ENCODE results near the gene RCE1.
A peak's percentile ranks its signal among the peaks of the same experiment; 100 is the strongest.

The RCE1 gene

DNA sequence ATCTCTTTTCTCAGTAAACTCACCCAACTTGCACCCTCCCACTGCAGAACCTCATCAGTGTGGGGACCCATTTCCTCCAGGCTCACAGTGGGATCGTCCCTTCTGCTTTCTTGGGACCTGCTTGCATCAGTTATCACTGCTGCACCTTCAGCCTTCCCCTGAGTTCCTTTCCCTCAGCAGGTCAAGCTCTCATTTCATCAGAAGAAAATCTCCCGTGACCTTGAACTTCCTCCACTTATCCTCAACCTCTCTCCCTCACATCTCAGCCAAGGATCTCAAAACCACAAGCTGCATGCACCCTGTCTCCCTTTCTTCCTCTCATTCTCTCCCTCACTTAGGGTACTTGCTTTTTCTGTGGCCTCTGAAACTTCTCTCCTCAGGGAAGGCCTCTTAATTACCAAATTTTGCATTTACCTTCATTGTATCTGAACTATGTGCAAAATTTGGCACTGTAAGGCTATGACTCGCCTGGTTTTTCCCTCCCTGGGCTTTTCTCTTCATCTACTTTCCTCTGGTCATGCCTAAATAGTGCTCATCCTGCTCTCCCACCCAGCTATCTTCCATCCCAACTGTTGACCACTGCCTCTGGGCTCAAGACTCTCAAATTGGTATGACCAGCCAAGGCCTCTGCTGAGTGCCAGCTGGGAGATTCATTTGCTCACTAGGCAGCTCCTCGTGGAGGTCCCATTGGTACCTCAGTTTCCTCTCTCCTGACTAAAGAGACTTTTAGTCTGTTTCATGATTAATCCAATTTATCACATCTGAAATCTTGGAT, 2.7 kb upstream of the RCE1 start:
- TF ChIP-seq, protein P1, sequence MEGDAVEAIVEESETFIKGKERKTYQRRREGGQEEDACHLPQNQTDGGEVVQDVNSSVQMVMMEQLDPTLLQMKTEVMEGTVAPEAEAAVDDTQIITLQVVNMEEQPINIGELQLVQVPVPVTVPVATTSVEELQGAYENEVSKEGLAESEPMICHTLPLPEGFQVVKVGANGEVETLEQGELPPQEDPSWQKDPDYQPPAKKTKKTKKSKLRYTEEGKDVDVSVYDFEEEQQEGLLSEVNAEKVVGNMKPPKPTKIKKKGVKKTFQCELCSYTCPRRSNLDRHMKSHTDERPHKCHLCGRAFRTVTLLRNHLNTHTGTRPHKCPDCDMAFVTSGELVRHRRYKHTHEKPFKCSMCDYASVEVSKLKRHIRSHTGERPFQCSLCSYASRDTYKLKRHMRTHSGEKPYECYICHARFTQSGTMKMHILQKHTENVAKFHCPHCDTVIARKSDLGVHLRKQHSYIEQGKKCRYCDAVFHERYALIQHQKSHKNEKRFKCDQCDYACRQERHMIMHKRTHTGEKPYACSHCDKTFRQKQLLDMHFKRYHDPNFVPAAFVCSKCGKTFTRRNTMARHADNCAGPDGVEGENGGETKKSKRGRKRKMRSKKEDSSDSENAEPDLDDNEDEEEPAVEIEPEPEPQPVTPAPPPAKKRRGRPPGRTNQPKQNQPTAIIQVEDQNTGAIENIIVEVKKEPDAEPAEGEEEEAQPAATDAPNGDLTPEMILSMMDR (IDR thresholded peaks at IDR 0.05; ENCODE audit: extremely low read depth, missing control alignments): no peak
- DNase-seq (ENCODE audit: low spot score): no peak

DNA sequence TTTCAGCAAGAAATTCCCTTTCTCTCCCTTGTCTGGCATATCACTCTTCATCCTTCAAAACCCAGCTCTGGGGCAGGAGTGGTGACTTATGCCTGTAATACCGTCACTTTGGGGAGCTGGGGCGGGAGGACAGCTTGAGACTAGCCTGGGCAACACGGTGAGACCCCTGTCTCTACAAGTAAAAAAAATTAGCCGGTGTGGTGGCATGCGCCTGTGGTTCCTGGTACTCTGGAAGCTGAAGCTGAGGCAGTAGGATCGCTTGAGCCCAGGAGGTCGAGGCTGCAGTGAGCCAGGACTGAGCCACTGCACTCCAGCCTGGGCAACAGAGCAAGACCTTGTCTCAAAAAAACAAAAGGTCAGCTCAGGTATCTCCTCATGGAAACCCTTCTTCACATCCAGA, 1.4 kb upstream of the RCE1 start:
- TF ChIP-seq, protein P1 (IDR thresholded peaks at IDR 0.05; ENCODE audit: extremely low read depth, missing control alignments): no peak
- DNase-seq (ENCODE audit: low spot score): no peak

DNA sequence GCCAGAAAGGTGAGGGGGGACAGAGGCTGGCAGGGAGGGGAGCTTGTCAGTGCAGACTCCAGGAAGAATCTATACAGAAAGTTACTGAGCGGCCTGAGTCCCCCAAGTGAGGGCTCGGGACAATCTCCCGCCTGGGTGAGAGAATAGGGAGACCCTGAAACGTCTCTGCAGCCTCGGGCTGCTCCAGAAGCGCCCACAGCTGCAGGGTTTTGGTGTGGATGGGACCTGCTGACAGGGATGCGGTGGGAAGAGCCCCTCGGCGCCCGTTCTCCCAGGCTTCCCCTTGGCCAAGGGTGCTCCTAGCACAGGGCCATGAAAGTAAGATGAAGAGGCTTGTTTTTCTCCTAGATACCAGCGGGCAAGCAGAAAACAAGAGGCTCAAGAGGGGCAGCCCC, 743 bp upstream of the RCE1 start:
- peak; percentile 28 for DNase-seq (ENCODE audit: low spot score)
- TF ChIP-seq, protein P1 (IDR thresholded peaks at IDR 0.05; ENCODE audit: extremely low read depth, missing control alignments): no peak

DNA sequence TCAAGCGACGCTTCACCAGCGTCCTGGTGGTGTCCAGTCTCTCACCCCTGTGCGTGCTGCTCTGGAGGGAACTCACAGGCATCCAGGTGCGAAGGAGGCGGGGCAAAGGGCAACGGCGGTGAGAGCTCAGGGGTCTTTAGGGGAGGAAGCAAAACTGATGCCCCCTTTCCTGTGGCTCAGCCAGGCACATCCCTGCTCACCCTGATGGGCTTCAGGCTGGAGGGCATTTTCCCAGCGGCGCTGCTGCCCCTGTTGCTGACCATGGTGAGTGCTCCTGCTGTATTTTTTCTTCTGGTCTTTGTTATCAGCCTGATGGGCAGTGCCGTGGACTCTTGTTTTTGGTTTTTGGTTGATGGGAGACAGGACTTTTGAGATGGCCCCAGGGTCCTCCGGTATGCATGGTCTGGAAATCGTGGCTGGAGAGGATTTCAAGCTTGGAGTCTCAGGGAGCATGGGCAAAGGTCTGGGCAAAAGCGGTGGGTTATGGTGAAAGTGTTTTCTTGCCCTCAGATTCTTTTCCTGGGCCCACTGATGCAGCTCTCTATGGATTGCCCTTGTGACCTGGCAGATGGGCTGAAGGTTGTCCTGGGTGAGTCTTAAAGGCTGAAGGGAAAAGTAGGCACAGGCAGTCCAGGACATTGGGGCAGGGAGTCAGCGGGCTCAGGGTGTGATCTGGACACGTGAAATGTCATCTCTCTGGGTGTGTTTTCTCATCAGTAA, 695 bp downstream of the RCE1 start:
- TF ChIP-seq, protein P1 (IDR thresholded peaks at IDR 0.05; ENCODE audit: extremely low read depth, missing control alignments): no peak
- DNase-seq (ENCODE audit: low spot score): no peak

DNA sequence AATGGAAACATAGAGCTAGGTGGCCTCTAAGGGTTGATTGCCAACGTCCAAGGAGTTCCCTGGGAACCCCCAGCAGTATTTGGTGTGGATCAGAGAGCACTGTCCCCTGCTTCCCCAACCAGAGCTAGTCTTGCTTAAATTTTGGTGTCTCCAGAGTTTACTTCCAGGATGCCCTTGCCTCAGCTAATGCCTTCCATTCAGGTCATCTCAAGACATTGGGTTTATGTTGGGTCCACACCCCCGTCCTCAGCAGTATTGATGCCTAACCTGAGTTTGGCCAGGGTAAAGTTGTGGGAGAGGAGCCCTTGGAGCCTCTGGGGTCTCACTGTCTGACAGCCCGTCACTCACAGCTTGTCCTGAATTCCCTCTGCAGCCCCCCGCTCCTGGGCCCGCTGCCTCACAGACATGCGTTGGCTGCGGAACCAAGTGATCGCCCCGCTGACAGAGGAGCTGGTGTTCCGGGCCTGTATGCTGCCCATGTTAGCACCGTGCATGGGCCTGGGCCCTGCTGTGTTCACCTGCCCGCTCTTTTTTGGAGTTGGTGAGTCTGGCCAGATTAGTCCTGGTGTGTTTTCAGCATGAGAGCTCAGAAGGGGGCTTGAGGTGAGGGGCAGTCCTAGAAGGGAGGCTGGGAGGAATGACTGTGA, 1.4 kb downstream of the RCE1 start:
- DNase-seq (ENCODE audit: low spot score): no peak
- TF ChIP-seq, protein P1 (IDR thresholded peaks at IDR 0.05; ENCODE audit: extremely low read depth, missing control alignments): no peak

DNA sequence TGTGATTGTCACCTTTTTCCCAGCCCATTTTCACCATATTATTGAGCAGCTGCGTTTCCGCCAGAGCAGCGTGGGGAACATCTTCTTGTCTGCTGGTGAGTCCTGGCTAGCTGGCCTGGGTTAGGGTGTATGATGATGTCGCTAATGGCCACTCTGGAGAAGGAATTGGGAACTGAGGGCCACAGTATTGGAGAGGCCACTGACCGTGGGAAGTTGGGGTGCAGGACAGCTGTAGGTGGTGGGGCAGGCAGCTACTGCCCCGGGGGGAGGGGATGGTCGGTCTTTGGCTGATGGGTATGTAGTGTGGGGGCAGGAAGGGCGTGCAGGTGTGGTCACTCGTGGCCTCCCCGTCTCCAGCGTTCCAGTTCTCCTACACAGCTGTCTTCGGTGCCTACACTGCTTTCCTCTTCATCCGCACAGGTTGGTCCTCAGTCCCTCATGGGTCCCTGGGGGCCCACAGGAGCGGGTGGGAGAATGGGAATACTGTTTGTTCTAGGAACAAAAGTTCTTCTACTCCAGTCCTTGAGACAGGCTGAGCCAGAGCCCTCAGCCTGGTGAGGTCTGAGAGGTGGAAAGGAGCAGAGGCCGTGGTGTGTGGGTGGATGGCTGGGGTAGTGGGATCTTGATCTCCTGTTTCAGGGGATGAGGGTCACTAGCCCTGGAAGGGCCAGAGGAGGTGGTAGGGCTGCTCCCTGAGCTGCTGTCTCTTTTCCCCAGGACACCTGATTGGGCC, 2.1 kb downstream of the RCE1 start:
- TF ChIP-seq, protein P1 (IDR thresholded peaks at IDR 0.05; ENCODE audit: extremely low read depth, missing control alignments): no peak
- no peak for DNase-seq (ENCODE audit: low spot score)
